ENCODE results near the gene CELA3A. TPM values are rescaled to one million over a fixed set of nuclear protein-coding genes. Genes with fewer than 3 reads are reported as not detected.

CELA3A gene
- total RNA-seq, 1 experiment from 2014 or later: not detected

DNA sequence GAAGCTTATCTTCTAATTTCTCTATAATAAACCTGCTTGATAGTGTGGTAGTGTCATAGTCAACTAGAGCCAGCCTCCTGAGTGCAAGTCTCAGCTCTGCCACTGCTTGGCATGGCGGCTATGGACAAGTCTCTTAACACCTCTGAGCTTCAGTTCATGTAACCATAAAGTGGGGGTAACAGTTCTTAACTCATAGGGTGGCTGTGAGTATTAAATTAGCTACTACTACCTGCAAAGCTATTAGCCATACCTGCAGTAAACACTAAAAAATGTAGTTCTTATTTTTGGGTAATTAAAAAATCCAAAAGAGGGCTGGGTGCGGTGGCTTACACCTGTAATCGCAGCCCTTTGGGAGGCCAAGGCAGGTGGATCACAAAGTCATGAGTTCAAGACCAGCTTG, 48.9 kb downstream of the CELA3A start:
- DNase-seq (ENCODE audit: low read depth): no peak

DNA sequence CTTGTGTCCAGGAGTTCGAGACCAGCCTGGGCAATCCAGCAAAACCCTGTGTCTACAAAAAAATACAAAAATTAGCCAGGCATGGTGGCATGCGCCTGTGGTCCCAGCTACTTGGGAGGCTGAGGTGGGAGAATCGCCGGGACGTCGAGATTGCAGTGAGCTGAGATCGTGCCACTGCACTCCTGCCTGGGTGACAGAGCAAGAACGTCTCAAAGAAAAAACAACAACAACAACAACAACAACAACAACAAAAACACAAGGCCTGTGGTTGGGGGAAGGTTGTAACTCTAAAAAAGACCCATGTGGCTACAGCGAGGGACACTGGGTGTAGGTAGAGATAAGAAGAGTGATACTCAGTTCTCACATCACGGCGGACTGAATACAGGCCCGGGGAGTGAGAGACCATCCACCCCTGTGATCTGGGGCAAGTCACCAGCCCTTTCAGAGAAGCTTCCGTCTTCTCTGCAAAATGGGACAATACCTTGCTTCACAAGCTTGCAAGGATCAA, 50.2 kb downstream of the CELA3A start:
- DNase-seq (ENCODE audit: low read depth): no peak

DNA sequence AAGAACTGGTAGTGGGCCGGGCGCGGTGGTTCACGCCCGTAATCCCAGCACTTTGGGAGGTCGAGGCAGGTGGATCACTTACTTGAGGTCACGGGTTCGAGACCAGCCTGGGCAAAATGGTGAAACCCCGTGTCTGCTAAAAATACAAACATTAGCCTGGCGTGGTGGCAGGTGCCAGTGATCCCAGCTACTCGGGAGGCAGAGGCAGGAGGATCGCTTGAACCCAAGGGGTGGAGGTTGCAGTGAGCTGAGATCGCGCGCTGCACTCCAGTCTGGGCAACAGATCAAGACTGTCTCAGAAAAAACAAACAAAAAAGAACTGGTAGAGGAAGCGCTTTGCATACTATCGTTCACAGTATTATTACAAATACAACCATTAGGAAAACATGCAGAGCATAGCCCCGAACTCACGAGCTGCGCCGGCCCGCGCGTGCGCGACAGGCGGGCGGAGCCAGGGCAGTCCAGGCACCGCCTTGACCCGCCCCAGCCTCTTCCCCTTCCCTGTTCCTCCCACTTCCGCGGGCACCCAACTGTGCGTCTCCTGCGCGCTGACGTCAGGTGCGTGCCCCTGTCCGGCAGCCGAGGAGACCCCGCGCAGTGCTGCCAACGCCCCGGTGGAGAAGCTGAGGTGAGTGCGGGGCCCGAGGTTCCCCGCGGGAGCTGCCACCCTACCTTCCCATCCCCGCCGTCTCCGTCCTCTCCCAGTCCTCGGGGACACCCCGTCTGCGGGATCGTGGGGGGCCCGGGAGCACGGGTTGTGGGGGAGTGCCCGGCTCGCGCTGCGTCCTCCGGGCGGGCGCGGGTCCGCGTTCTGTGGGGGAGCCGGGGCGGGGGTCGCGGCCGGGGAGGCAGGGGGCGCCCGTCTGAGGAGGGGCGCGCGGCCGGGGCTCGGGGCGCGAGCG, 50.9 kb downstream of the CELA3A start, which contains the start of gene CDC42:
CDC42 (plus strand) TSS at position 595 of the 902 bp plus-strand sequence. CDS start 25,770 bp downstream, outside the sequence.
- DNase-seq (ENCODE audit: low read depth): peak; percentile 96

- peak; percentile 76 for DNase-seq (ENCODE audit: low read depth)
These were observed 51.8 kb downstream of the CELA3A start for GRCh38 chr1:22053017-22053860.

GRCh38 chr1:22053861-22054770, 52.7 kb downstream of the CELA3A start:
- DNase-seq (ENCODE audit: low read depth): no peak

DNA sequence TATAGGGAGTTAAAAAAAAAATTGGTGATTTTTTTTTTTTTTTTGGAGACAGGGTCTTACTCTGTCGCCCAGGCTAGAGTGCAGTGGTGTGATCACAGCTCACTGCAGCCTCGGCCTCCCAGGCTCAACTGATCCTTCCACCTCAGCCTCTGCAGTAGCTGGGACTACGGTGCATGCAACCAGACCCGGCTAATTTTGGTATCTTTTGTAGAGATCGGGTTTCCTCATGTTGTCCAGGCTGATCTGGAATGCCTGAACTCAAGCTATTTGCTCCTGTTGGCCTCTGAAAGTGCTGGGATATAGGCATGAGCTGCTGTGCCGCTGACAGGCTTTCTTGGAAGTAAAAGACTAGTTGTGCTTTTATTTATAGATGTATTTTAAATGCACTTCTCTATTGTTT, 54.0 kb downstream of the CELA3A start:
- no peak for DNase-seq (ENCODE audit: low read depth)

GRCh38 chr1:22056043-22056442, 54.6 kb downstream of the CELA3A start:
- DNase-seq (ENCODE audit: low read depth): no peak

- no peak for DNase-seq (ENCODE audit: low read depth)
These were observed 55.5 kb downstream of the CELA3A start for GRCh38 chr1:22056936-22057335.

DNA sequence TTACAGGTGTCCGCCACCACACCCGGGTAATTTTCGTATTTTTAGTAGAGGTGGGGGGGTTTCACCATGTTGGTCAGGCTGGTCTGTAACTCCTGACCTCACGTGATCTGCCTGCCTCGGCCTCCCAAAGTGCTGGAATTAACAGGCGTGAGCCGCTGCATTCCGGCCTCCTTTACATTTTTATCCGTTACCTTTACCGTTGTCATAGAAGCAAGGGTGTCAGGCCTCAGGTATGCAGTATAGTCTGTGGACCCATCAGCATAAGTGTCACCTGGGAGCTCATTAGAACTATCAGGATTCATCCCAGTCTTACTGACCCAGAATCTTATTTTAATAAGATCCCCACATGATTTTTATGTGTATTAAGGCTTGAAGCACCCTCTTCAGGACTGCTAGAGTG, 56.4 kb downstream of the CELA3A start:
- no peak for DNase-seq (ENCODE audit: low read depth)

Other genes with a start within 250 kb of the CELA3A start
- 22.5 and 34.2 TPM in 2 replicates for gene USP48, start 218.5 kb upstream of the CELA3A start, total RNA-seq (2014; rRNA removed; shearing (Covaris generic))
- not detected in 2 replicates for gene LDLRAD2, start 189.4 kb upstream of the CELA3A start, total RNA-seq (2014; rRNA removed; shearing (Covaris generic))
- 18.3 and 60.5 TPM in 2 replicates for gene HSPG2, start 64.3 kb upstream of the CELA3A start, total RNA-seq (2014; rRNA removed; shearing (Covaris generic))
- not detected in 2 replicates for gene CELA3B, start 24.6 kb upstream of the CELA3A start, total RNA-seq (2014; rRNA removed; shearing (Covaris generic))
- gene CDC42, start 51.1 kb downstream of the CELA3A start, total RNA-seq (2014; rRNA removed; shearing (Covaris generic)): 550 and 578 TPM in 2 replicates
- 0.05 TPM in 1 of 2 replicates, not detected in the other for gene WNT4, start 141.4 kb downstream of the CELA3A start, total RNA-seq (2014; rRNA removed; shearing (Covaris generic))

All from M059J (cell line).